ENCODE results near the gene PTGDS. TPM values are rescaled to one million over a fixed set of nuclear protein-coding genes. Genes with fewer than 3 reads are reported as not detected.

The PTGDS gene
- polyA plus RNA-seq, 4 donors, result 27.8 to 104 (median 33.5) TPM

DNA sequence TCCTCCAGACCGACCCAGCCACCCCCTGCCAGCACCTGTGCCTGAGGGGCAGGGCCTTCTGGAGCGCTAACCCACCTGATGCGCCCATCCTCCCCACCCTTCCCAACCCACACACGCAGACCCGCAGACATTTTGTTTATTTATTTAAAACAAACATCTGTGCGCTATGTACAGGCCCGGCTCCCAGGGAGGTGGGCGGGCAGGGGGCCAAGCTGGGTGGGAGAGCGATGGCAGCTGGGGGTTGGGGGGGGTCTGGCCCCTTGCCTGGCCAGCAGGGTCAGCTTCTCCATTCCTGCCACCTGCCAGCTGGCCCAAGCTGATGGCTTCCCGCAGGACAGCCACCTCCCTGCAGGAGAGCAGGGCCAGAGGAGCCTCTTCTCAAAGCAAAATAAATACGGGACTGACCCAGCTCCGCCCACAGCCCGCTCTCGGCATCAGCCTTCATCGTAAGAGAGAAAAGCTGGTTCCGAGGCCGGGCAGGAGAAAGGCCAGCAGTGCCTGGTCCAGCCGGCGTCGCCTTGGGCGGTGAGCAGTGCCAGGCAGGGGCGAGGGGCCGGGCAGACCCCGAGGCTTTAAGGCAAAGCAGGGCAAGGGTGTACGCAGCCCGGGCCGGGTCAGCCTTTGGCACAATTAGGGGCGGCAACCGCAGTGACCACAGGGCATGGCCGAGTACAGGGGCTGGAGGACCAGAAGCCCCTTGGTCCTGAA is 30.0 kb downstream of the PTGDS start:
- no peak for DNase-seq (ENCODE audit: low read depth in 4 of 4, low spot score in 3 of 4)

DNA sequence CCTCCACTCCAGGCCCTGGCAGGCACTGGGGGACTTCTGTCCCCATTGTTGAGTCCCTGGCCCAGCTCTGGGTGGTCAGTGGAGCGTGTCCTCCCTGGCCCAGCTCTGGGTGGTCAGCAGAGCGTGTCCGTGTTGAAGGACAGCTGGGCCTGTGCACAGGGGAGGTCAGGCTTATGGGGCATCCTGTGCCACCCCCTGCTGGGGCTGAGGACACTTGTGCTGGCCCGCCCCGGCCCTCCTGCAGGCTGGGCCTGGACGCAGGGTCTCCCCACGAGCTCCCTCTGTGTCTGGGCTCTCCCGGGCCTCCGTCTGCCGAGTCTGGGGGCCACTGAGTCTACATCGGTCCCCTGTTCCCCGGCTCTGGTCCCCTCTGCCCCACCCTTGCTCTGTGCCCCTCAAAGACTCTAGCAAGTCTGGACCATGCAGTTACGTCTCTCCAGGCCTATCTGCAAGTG is 30.5 kb downstream of the PTGDS start:
- no peak for DNase-seq (ENCODE audit: low read depth in 4 of 4, low spot score in 3 of 4)

- no peak for DNase-seq (ENCODE audit: low read depth in 4 of 4, low spot score in 3 of 4)
These were observed 31.0 kb downstream of the PTGDS start for GRCh38 chr9:137008312-137008711.

GRCh38 chr9:137009217-137009616 is 31.9 kb downstream of the PTGDS start:
- DNase-seq (ENCODE audit: low read depth in 4 of 4, low spot score in 3 of 4), result no peak

GRCh38 chr9:137009938-137010732 is 32.8 kb downstream of the PTGDS start:
- DNase-seq (ENCODE audit: low read depth in 4 of 4, low spot score in 3 of 4), result no peak

DNA sequence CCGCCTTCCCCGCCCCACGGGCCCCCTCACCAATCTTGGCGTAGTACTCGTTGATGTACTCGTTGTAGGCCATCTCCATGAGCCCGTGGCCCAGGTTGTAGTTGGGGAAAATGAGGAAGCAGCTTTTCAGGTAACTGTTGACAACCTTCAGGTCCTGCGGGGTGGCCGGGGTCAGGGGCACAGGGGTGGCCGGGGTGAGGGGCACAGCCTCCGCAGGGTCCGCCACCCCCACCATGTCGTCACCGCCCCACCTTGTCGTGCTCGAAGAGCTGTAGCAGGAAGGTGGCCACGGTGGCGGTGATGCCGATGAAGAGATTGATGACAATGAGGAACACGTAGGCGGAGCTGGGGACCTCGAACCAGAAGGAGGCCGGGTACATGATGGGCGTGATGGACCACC is 33.9 kb downstream of the PTGDS start:
- no peak for DNase-seq (ENCODE audit: low read depth in 4 of 4, low spot score in 3 of 4)

DNA sequence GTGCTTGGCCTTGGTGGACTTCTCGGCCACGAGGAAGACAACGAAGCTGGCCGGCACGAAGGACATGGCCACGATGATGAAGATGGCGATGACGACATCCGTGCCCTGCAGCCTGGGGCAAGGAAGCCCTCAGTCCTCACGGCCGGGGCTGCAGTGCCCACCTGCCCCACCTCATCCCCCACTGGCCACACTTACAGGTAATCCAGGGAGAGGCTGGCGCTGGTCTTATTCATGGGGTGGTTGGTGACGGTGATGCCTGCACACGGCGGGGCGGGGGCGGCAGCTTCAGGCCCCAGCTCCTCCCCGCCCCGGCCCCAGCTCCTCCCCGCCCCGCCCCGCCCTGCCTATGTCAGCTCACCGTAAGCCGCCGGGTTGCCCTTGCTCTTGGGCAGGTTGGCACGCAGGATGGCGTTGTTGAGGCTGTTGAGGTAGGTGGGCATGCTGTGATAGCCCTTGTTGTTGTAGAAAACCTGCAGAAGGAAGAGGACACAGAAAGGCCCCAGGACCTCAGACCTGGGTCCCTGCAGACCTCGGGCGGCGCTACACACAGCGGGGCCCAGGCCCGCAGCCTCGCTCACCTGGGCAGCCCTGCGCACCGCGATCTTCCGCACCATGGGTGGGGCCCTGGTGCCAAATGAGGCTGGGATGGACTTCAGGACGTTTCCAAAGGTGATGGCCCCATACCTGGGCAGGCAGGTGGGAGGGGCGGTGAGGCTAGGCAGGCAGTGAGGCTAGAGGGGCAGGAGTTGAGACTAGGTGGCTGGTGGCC is 34.8 kb downstream of the PTGDS start:
- no peak for DNase-seq (ENCODE audit: low read depth in 4 of 4, low spot score in 3 of 4)

GRCh38 chr9:137012694-137013570 is 35.6 kb downstream of the PTGDS start:
- no peak for DNase-seq (ENCODE audit: low read depth in 4 of 4, low spot score in 3 of 4)

DNA sequence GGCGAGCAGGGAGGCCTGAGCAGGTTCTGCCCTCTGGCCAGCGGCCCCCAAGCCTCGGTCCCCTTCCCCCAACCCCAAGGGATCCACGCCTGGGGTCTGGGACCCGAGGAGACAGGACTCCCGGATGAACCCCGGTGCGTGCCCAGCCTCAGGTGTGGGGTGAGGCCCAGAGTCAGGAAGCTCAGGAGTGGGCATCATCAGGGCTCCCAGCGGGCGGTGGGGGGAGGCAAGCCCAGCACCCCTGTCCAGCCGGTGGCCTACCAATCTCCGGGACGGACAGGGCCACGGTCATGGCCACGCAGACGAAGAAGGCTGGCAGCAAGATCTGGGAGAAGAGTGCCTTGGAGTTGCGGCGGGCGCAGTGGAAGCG is 36.3 kb downstream of the PTGDS start:
- DNase-seq (ENCODE audit: low read depth in 4 of 4, low spot score in 3 of 4), result no peak

DNA sequence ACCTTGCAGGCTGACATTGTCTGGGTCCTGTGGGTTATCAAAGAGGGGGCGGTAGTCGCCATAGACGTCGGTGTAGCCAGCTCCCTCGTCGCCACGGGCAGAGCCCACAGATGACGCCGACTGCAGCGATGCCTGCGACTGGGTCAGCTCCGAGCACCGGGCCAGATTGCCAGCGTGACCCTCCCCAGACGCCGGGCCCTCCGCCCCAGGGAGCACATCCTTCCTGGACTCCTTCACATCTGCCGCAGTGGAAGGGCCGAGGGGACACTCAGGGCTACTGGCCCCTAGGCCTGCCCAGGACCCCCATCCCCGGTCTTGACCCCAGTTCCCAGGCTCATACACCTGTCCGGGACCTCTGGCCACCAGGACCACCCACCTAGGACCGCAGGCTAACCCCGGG is 36.9 kb downstream of the PTGDS start:
- no peak for DNase-seq (ENCODE audit: low read depth in 4 of 4, low spot score in 3 of 4)

- no peak for DNase-seq (ENCODE audit: low read depth in 4 of 4, low spot score in 3 of 4)
These were observed 37.7 kb downstream of the PTGDS start for GRCh38 chr9:137014776-137015539.

DNA sequence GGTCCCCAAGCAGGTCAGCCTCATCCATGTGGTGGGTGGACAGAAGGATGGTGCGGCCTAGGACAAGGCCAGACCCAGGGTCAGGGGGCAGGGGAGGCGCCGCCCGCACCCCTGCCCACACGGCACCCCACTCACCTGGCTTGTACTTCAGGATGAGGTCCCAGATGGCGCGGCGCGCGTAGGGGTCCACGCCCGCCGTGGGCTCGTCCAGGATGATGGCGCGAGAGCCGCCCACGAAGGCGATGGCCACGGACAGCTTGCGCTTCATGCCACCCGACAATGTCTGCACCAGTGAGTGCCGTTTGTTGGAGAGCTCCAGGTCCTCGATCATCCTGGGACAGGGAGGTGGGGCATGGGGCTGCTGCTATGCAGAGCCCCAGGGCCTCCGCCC is 38.2 kb downstream of the PTGDS start:
- no peak for DNase-seq (ENCODE audit: low read depth in 4 of 4, low spot score in 3 of 4)

DNA sequence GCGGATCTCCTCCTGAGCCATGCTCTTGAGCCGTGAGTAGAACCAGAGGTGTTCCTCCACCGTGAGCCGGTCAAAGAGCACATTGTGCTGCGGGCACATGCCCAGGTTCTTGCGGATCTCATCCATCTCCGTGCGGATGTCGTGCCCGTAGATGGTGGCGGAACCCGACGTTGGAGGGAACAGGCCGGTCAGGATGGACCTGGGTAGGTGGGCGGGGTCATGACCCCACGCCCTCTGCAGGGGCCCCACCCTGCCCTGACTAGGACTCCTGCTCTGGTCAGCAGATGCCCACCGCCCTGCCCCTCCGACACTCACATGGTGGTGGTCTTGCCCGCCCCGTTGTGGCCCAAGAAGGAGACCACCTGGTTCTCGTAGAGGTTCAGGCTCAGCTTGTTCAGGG is 38.7 kb downstream of the PTGDS start:
- no peak for DNase-seq (ENCODE audit: low read depth in 4 of 4, low spot score in 3 of 4)

DNA sequence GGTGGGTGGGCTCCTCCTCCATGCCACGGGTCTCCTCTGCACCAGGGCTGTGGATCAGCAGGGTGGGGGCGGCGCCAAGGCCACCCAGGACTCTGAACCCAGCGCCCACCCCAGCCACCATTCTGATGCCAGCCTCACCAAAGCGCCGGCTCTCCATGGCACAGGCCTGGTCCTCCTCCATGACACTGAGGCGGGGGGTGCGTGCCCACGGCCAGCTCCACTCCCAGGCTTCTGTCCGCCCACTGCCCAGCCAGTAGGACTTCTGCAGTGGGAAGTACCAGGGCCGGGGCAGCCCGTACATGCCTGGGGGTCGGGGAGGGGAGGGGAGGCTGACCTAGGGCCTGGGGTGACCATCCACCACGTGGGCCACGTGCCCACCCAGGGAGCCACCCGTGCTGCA is 39.1 kb downstream of the PTGDS start:
- DNase-seq (ENCODE audit: low read depth in 4 of 4, low spot score in 3 of 4), result no peak

DNA sequence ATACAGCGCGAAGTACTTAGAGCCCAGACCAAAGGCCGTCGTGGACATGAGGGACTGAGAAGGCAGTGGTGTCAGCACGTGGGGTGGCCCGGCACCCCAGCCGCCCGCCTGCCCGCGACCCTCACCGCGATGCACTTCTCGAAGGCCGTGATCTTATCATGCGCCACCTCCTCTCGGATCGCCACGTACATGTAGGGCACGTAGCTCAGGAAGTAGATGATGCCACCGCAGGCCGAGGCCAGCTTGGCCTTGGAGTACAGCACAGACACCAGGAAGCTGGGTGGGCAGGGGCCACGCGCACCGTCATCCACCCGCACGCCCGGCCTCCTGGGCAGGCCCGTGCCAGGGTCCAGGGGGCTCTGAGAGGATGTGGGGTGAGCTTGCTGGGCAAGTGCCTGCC is 39.8 kb downstream of the PTGDS start:
- no peak for DNase-seq (ENCODE audit: low read depth in 4 of 4, low spot score in 3 of 4)

DNA sequence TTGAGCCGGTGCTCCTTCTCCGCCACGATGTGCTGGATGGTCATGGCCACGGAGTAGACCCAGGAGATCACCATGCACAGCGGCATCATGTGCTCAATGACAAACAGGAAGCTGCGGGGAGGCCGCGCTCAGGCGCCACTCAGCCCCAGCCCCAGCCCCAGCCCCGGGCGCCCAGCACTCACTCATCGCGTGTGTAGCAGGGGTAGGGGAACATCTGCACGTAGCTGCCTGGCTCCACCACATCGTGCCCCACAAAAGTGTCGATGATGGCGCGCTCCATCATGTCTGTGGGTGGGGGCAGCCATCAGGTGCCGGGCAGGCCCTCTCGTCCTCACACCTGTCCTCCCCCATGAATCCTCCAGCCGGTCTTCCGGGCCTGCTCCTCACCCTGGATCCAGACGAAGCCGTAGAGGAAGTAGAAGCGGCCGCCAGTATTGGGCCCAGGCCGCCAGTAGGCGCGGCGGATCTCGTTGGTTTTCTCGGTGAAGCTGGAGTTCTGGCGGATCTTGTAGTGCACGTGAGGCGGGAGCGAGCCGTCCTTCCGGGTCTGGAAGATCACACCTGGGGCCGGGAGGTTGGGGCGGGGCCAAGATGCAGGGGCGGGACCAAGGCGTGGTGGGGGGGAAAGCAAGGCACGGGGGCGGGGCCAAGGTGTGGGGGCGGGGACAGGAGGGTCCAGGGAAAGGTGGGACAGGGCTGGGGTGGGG is 40.6 kb downstream of the PTGDS start:
- no peak for DNase-seq (ENCODE audit: low read depth in 4 of 4, low spot score in 3 of 4)

GRCh38 chr9:137018761-137019559 is 41.7 kb downstream of the PTGDS start:
- DNase-seq (ENCODE audit: low read depth in 4 of 4, low spot score in 3 of 4), result no peak

Data from right renal pelvis (tissue), 4 donors.